Spleen (tissue), 7 donors: ENCODE data around the gene TRIOBP.
A peak's percentile ranks its signal among the peaks of the same experiment; 100 is the strongest.

ENCODE experiments used
- POLR2A ChIP-seq, 3 donors: fragments of 450-650 bp; IDR thresholded peaks; one replicate each; pipeline ENCODE4 v1.5.1; 2017; ENCODE audit warnings: antibody characterized with exemption in 3 of 3, mild to moderate bottlenecking in 1 of 3
- TF ChIP-seq, protein P1 (sequence below), 11 experiments: fragments of 200-600 bp in 7 of 11; fragments of 450-650 bp in 4 of 11; sonication (generic) in 4 of 11; IDR thresholded peaks in 8 of 11; conservative IDR thresholded peaks in 3 of 11; 1 replicate in 7 of 11; 2 replicates in 4 of 11; pipeline versions ENCODE4 v1.4.0 to v1.8.0; 2016 to 2021; ENCODE audit warnings: antibody characterized with exemption in 11 of 11, inconsistent platforms in 4 of 11, mild to moderate bottlenecking in 1 of 11
- donor health status: DM: no; HTN: no; CAD: no; lungs with moderate emphysema.
- donor health status: DM: no; HTN: no; CAD: no.
- donor health status: DM: no; HTN: no; CAD: no.

DNA sequence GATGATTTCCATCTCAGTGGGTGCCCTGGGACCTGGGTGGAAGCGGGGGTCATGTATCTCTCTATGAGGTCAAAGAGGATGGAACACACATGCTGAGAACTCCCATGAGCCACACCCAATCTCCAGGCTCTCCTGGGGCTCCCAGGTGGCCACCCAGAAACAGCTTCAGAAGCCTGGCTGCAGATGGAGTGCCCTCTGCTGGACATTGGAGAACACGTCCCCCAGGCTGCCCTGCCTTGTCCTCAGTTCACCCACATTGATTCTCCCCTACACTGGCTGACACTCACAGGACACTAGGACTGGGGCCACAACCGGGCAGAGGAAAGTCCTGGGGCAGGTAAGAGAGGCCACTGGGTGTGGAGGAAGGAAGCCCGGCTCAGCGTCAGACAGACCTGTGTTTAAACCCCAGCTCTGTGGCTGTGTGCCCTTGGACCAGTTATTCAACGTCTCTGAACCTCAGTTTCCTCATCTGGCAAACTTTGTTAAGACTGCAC lies 15.2 kb upstream of the TRIOBP start:
- TF ChIP-seq, protein P1, sequence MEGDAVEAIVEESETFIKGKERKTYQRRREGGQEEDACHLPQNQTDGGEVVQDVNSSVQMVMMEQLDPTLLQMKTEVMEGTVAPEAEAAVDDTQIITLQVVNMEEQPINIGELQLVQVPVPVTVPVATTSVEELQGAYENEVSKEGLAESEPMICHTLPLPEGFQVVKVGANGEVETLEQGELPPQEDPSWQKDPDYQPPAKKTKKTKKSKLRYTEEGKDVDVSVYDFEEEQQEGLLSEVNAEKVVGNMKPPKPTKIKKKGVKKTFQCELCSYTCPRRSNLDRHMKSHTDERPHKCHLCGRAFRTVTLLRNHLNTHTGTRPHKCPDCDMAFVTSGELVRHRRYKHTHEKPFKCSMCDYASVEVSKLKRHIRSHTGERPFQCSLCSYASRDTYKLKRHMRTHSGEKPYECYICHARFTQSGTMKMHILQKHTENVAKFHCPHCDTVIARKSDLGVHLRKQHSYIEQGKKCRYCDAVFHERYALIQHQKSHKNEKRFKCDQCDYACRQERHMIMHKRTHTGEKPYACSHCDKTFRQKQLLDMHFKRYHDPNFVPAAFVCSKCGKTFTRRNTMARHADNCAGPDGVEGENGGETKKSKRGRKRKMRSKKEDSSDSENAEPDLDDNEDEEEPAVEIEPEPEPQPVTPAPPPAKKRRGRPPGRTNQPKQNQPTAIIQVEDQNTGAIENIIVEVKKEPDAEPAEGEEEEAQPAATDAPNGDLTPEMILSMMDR (IDR thresholded peaks at IDR 0.05 in 8 of 11, conservative IDR thresholded peaks at IDR 0.05 in 3 of 11): peak; percentile 82 to 96 (median 88)
- no peak for TF ChIP-seq POLR2A (IDR thresholded peaks at IDR 0.05)
